ENCODE measurements around the gene TSPYL4.

DNA sequence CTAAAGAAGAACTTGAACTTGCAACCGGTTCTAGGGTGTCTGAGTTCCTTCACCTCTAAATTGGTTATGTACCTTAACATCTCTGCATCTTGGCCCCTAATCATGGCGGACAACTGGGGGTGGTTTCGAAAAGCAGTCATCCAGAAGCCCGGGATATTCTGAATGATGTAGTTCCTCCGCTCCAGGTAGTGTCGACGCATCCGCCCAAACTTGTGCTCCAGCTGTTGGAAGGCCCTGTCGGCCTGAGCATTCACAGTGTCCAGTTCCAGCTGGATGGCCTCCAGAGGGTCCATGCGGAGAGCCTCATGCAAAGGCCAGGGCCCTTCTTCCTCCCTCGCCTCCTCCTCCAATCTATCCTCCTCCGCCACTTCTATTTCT lies 25.0 kb upstream of the TSPYL4 start:
- TF ChIP-seq JUN (IDR thresholded peaks at IDR 0.05; ENCODE audit: borderline replicate concordance, insufficient read depth, insufficient read length, low read depth) (no peak), EZH2 (IDR thresholded peaks at IDR 0.05; ENCODE audit: borderline replicate concordance, low read depth, low read length, severe bottlenecking) (no peak), POLR2AphosphoS5 (IDR thresholded peaks at IDR 0.05; ENCODE audit: insufficient read depth, low read depth, low read length) (no peak)
- TF ChIP-seq, protein P1, sequence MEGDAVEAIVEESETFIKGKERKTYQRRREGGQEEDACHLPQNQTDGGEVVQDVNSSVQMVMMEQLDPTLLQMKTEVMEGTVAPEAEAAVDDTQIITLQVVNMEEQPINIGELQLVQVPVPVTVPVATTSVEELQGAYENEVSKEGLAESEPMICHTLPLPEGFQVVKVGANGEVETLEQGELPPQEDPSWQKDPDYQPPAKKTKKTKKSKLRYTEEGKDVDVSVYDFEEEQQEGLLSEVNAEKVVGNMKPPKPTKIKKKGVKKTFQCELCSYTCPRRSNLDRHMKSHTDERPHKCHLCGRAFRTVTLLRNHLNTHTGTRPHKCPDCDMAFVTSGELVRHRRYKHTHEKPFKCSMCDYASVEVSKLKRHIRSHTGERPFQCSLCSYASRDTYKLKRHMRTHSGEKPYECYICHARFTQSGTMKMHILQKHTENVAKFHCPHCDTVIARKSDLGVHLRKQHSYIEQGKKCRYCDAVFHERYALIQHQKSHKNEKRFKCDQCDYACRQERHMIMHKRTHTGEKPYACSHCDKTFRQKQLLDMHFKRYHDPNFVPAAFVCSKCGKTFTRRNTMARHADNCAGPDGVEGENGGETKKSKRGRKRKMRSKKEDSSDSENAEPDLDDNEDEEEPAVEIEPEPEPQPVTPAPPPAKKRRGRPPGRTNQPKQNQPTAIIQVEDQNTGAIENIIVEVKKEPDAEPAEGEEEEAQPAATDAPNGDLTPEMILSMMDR (IDR thresholded peaks at IDR 0.05; ENCODE audit: extremely low read depth in 1 of 2, insufficient read depth in 1 of 2, low read depth in 1 of 2, low read length in 2 of 2) = no peak

Data from endothelial cell of umbilical vein (primary cell).